HepG2 (cell line): ENCODE data around the gene CHKA. TPM values are rescaled to one million over a fixed set of nuclear protein-coding genes. Genes with fewer than 3 reads are reported as not detected.
A peak's percentile ranks its signal among the peaks of the same experiment; 100 is the strongest.

Experiments used
- ATF6 ChIP-seq: sonication (generic); formaldehyde crosslinking; conservative IDR thresholded peaks from 2 replicates; pipeline ENCODE4 v1.4.0; 2020; ENCODE audit warnings: missing genetic modification reagents
- BATF2 ChIP-seq: sonication (generic); formaldehyde crosslinking; IDR thresholded peaks from 2 replicates; pipeline ENCODE4 v1.8.0; 2022; ENCODE audit warnings: mild to moderate bottlenecking, missing genetic modification reagents, moderate library complexity
- E2F2 ChIP-seq: sonication (generic); formaldehyde crosslinking; IDR thresholded peaks from 2 replicates; pipeline ENCODE4 v1.4.0; 2020; ENCODE audit warnings: missing genetic modification reagents, borderline replicate concordance
- HOXD1 ChIP-seq: sonication (generic); formaldehyde crosslinking; IDR thresholded peaks from 2 replicates; pipeline ENCODE4 v1.5.0; 2020; ENCODE audit warnings: missing genetic modification reagents
- NR2F6 ChIP-seq, 2 experiments: IDR thresholded peaks; 2 replicates each; pipeline ENCODE4 v1.6.1; 2016; ENCODE audit warnings: antibody characterized with exemption in 1 of 2, mild to moderate bottlenecking in 1 of 2
- PBX2 ChIP-seq: IDR thresholded peaks from 2 replicates; pipeline ENCODE4 v1.6.1; 2016; ENCODE audit warnings: control low read depth
- PBX3 ChIP-seq: sonication (generic); formaldehyde crosslinking; IDR thresholded peaks from 2 replicates; pipeline ENCODE4 v1.8.1; 2023; ENCODE audit warnings: missing genetic modification reagents, inconsistent platforms, borderline replicate concordance
- REST ChIP-seq, 2 experiments: IDR thresholded peaks; 2 replicates each; pipeline ENCODE4 v1.6.1; 2011 to 2012; ENCODE audit warnings: low read length in 2 of 2, borderline replicate concordance in 1 of 2, low read depth in 1 of 2, mild to moderate bottlenecking in 1 of 2, moderate library complexity in 1 of 2
- SNRNP70 ChIP-seq: fragments of 200-400 bp; formaldehyde crosslinking; IDR thresholded peaks from 2 replicates; pipeline ENCODE4 v1.6.1; 2017; ENCODE audit warnings: mild to moderate bottlenecking, low read depth, low read length, moderate library complexity
- THAP7 ChIP-seq: sonication (generic); formaldehyde crosslinking; IDR thresholded peaks from 2 replicates; pipeline ENCODE4 v1.8.1; 2023; ENCODE audit warnings: mild to moderate bottlenecking, missing genetic modification reagents
- ZNF143 ChIP-seq: sonication (generic); formaldehyde crosslinking; IDR thresholded peaks from 2 replicates; pipeline ENCODE4 v1.4.0; 2020; ENCODE audit warnings: missing genetic modification reagents
- ZNF501 ChIP-seq: sonication (generic); formaldehyde crosslinking; IDR thresholded peaks from 2 replicates; pipeline ENCODE4 v1.5.1; 2020; ENCODE audit warnings: mild to moderate bottlenecking, moderate library complexity, missing genetic modification reagents
- ZNF761 ChIP-seq: sonication (generic); formaldehyde crosslinking; conservative IDR thresholded peaks from 2 replicates; pipeline ENCODE4 v1.4.0; 2020; ENCODE audit warnings: mild to moderate bottlenecking, missing genetic modification reagents
- ZNF776 ChIP-seq: sonication (generic); formaldehyde crosslinking; IDR thresholded peaks from 2 replicates; pipeline ENCODE4 v1.4.0; 2020; ENCODE audit warnings: mild to moderate bottlenecking, missing genetic modification reagents
- ZNF841 ChIP-seq: sonication (generic); formaldehyde crosslinking; IDR thresholded peaks from 2 replicates; pipeline ENCODE4 v1.8.1; 2023; ENCODE audit warnings: missing genetic modification reagents, borderline replicate concordance
- ZSCAN12 ChIP-seq: sonication (generic); formaldehyde crosslinking; IDR thresholded peaks from 2 replicates; pipeline ENCODE4 v1.9.0; 2021; ENCODE audit warnings: mild to moderate bottlenecking, missing genetic modification reagents
- polyA plus RNA-seq, 8 experiments: library from polyadenylated mRNA; depleted of rRNA in 3 of 8; stranded (reverse) in 7 of 8; unstranded in 1 of 8; fragments of >200 nt; fragmentation: Illumina TruSeq in 4 of 8; extraction: Trizol in 4 of 8; gene quantifications; 2 replicates each; pipeline versions ENCODE4 v1.2.1 to v1.2.3, GENCODE V29; 2011 to 2016; ENCODE audit warnings: low read depth in 4 of 8, missing spikeins in 1 of 8, mixed read lengths in 1 of 8; ENCODE audit not compliant: insufficient read depth in 1 of 8
- total RNA-seq, 5 experiments: library from RNA; depleted of rRNA; stranded (reverse); fragments of >200 nt; fragmentation: Illumina TruSeq; extraction: Trizol; gene quantifications; 2 replicates each; pipeline ENCODE4 v1.2.3, GENCODE V29; 2016; ENCODE audit warnings: low read depth in 1 of 5

Gene CHKA
- total and polyA plus RNA-seq, 2 of the 13 experiments (the other 11 are each of a cell fraction or from before 2014, with no cell fraction given): 71.6 to 92.7 TPM

- no peak for TF ChIP-seq REST (IDR thresholded peaks at IDR 0.05; ENCODE audit: borderline replicate concordance in 1 of 2, low read depth in 1 of 2, low read length in 2 of 2)
- no peak for TF ChIP-seq ZNF841
- no peak for TF ChIP-seq ATF6 (CRISPR knock-in tag)
- TF ChIP-seq ZNF501 (CRISPR knock-in tag): peak; percentile 64; the same call in 1 of the 2 replicates
- TF ChIP-seq ZNF776 (CRISPR knock-in tag): no peak; the same call in 1 of the 2 replicates
- no peak for TF ChIP-seq ZNF143 (CRISPR knock-in tag)
- TF ChIP-seq ZNF761 (CRISPR knock-in tag): 0 out of 2 replicates have a peak, but pooled peaks have one; percentile 52
- TF ChIP-seq HOXD1 (CRISPR knock-in tag): no peak
- TF ChIP-seq PBX3 (CRISPR knock-in tag): no peak
- no peak for TF ChIP-seq ZSCAN12 (CRISPR knock-in tag)
- peak; percentile 70; the same call in 1 of the 2 replicates for TF ChIP-seq THAP7 (CRISPR knock-in tag)
- TF ChIP-seq SNRNP70: no peak
- no peak for TF ChIP-seq PBX2
- no peak for TF ChIP-seq NR2F6 (IDR thresholded peaks at IDR 0.05)
- no peak for TF ChIP-seq NR2F6 (CRISPR knock-in tag; IDR thresholded peaks at IDR 0.05)
- TF ChIP-seq BATF2: no peak
- TF ChIP-seq E2F2 (CRISPR knock-in tag): 0 out of 2 replicates have a peak, but pooled peaks have one; percentile 30
These were observed 90.7 kb downstream of the CHKA start, which contains the start of gene NDUFS8 (continued) for GRCh38 chr11:68030318-68031143.
